Sigmoid colon (tissue), 7 donors: ENCODE data around the gene CYP26B1. TPM values are rescaled to one million over a fixed set of nuclear protein-coding genes. Genes with fewer than 3 reads are reported as not detected.

Source experiments
- DNase-seq: peaks from one replicate; pipeline ENCODE4 v3.0.0-alpha.2; 2019
- H3K27ac ChIP-seq, 4 donors: fragments of 200-600 bp; sonication (generic); one replicate each; pipeline ENCODE4 v1.5.1; 2016 to 2019; ENCODE audit warnings: mild to moderate bottlenecking in 1 of 4
- H3K27me3 ChIP-seq, 3 donors: fragments of 200-600 bp; sonication (generic); one replicate each; pipeline ENCODE4 v1.5.1; 2019; ENCODE audit warnings: mild to moderate bottlenecking in 1 of 3
- H3K36me3 ChIP-seq, 4 donors: fragments of 200-600 bp; sonication (generic); one replicate each; pipeline ENCODE4 v1.5.1; 2016 to 2019
- H3K4me1 ChIP-seq, 4 donors: fragments of 200-600 bp; sonication (generic); one replicate each; pipeline ENCODE4 v1.5.1; 2017 to 2019
- H3K4me3 ChIP-seq, 4 donors: fragments of 200-600 bp; sonication (generic); one replicate each; pipeline ENCODE4 v1.5.1; 2017 to 2019; ENCODE audit warnings: mild to moderate bottlenecking in 2 of 4, moderate library complexity in 1 of 4
- H3K9me3 ChIP-seq, 4 donors: fragments of 200-600 bp in 3 of 4; sonication (generic) in 3 of 4; one replicate each; pipeline versions ENCODE4 v1.5.1 to v1.6.1; 2013 to 2019
- CTCF ChIP-seq, 4 experiments: fragments of 450-650 bp in 3 of 4; fragments of 200-600 bp in 1 of 4; IDR thresholded peaks; one replicate each; pipeline ENCODE4 v1.5.1; 2016 to 2019; ENCODE audit warnings: antibody characterized with exemption in 4 of 4, mild to moderate bottlenecking in 3 of 4, moderate library complexity in 2 of 4
- EP300 ChIP-seq, 4 donors: sonication (generic); formaldehyde crosslinking; IDR thresholded peaks; one replicate each; pipeline ENCODE4 v1.6.1; 2017; ENCODE audit warnings: antibody characterized with exemption in 4 of 4
- POLR2A ChIP-seq, 2 donors: fragments of 450-650 bp; IDR thresholded peaks; one replicate each; pipeline ENCODE4 v1.6.1; 2016; ENCODE audit warnings: antibody characterized with exemption in 2 of 2, mild to moderate bottlenecking in 2 of 2, moderate library complexity in 2 of 2
- POLR2AphosphoS5 ChIP-seq, 4 donors: sonication (generic); formaldehyde crosslinking; IDR thresholded peaks; one replicate each; pipeline ENCODE4 v1.6.1; 2017; ENCODE audit warnings: antibody characterized with exemption in 4 of 4
- WGBS, 2 donors: extraction: QIAGEN DNeasy Blood & Tissue Kit; methylation state at CpG; one replicate each; pipeline ENCODE4 v1.1.7; 2013; 5-methylcytosine and 5-hydroxymethylcytosine counted together
- intact Hi-C: fragments of 100-400 bp; cut with DNase I; formaldehyde crosslinking; loops from one replicate; pipeline ENCODE4 v1.15.1; 2023
- polyA plus RNA-seq, 3 donors: library from polyadenylated mRNA; stranded (reverse); fragments of 200-250 nt; gene quantifications; one replicate each; pipeline ENCODE4 v1.2.3, GENCODE V29; 2013
- total RNA-seq, 4 donors: library from RNA; depleted of rRNA; stranded (reverse); fragments of >200 nt; gene quantifications; one replicate each; pipeline ENCODE4 v1.1.0, GENCODE V29; 2016
- donor health status: healthy with polysubstance abuse.
- donor health status: Bipolar disorder and iron deficiency.
- donor health status: healthy.

Gene CYP26B1
- total and polyA plus RNA-seq, 7 donors = 0.46 to 5.0 (median 2.5) TPM

- WGBS, 2 donors = 1% methylated on average over 63 of the region's 63 CpGs
- intact Hi-C loops = loop anchor here (5.0 kb wide), 1 partner anchor 527 kb away; no protein-coding TSS in a partner anchor
- Histone ChIP-seq H3K4me1 (peaks cover 0 to 67% (median 67%) of the 10 kb centered on the region in 4 donors), H3K27ac (peak overlapping the region; percentile 20 to 58 (median 30)), H3K9me3 (no peaks in the 10 kb centered on the region), H3K36me3 (no peaks in the 10 kb centered on the region), H3K27me3 (peaks cover 33 to 71% (median 48%) of the 10 kb centered on the region in 3 donors), H3K4me3 (peak overlapping the region; percentile 32 to 55 (median 44))
- TF ChIP-seq EP300 (IDR thresholded peaks at IDR 0.05) (no peak), POLR2A (IDR thresholded peaks at IDR 0.05) (no peak), POLR2AphosphoS5 (IDR thresholded peaks at IDR 0.05) (no peak), CTCF (IDR thresholded peaks at IDR 0.05) (no peak)
- peak; percentile 76 for DNase-seq
These were observed 2.9 kb downstream of the CYP26B1 start for GRCh38 chr2:72144632-72145288.

GRCh38 chr2:72144274-72144631, 3.4 kb downstream of the CYP26B1 start:
- DNase-seq = peak; percentile 65
- Histone ChIP-seq H3K4me3 (peak overlapping the region; percentile 32 to 55 (median 44)), H3K27me3 (peaks cover 28 to 66% (median 43%) of the 10 kb centered on the region in 3 donors), H3K9me3 (no peaks in the 10 kb centered on the region), H3K36me3 (no peaks in the 10 kb centered on the region), H3K27ac (peak overlapping the region; percentile 20 to 58 (median 30)), H3K4me1 (peaks cover 0 to 62% (median 62%) of the 10 kb centered on the region in 4 donors)
- TF ChIP-seq POLR2AphosphoS5 (IDR thresholded peaks at IDR 0.05) (no peak), EP300 (IDR thresholded peaks at IDR 0.05) (no peak), CTCF (IDR thresholded peaks at IDR 0.05) (no peak), POLR2A (IDR thresholded peaks at IDR 0.05) (no peak)
- intact Hi-C loops = no loop called here
- 2 to 4% methylated on average over 23 of the region's 23 CpGs for WGBS, 2 donors

GRCh38 chr2:72143441-72144273, 4.0 kb downstream of the CYP26B1 start:
- WGBS, 2 donors = 10 to 14% methylated on average over 65 of the region's 65 CpGs
- H3K9me3 ChIP-seq = no peaks in the 10 kb centered on the region
- peak; percentile 65 for DNase-seq
- no peaks in the 10 kb centered on the region for H3K36me3 ChIP-seq
- no peak for TF ChIP-seq POLR2A (IDR thresholded peaks at IDR 0.05)
- TF ChIP-seq CTCF (IDR thresholded peaks at IDR 0.05) = no peak
- no peak for TF ChIP-seq EP300 (IDR thresholded peaks at IDR 0.05)
- peak in 1 of 4 donors; percentile 19 for TF ChIP-seq POLR2AphosphoS5 (IDR thresholded peaks at IDR 0.05)
- intact Hi-C loops = no loop called here
- peak overlapping the region; percentile 37 to 60 (median 54) for H3K27ac ChIP-seq
- peaks cover 26 to 60% (median 40%) of the 10 kb centered on the region in 3 donors for H3K27me3 ChIP-seq
- H3K4me1 ChIP-seq = peaks cover 0 to 59% (median 58%) of the 10 kb centered on the region in 4 donors
- H3K4me3 ChIP-seq = peak overlapping the region; percentile 7 to 55 (median 37)

GRCh38 chr2:72142570-72143440, 4.9 kb downstream of the CYP26B1 start:
- TF ChIP-seq CTCF (IDR thresholded peaks at IDR 0.05) = no peak
- TF ChIP-seq POLR2AphosphoS5 (IDR thresholded peaks at IDR 0.05) = peak in 3 of 4 donors; percentile 43 to 79 (median 54)
- TF ChIP-seq POLR2A (IDR thresholded peaks at IDR 0.05) = no peak
- TF ChIP-seq EP300 (IDR thresholded peaks at IDR 0.05) = peak in 1 of 4 donors; percentile 24
- intact Hi-C loops = no loop called here
- Histone ChIP-seq H3K27ac (peak overlapping the region; percentile 37 to 60 (median 54)), H3K27me3 (peaks cover 22 to 53% (median 36%) of the 10 kb centered on the region in 3 donors), H3K4me3 (peak overlapping the region; percentile 7 to 55 (median 37)), H3K36me3 (no peaks in the 10 kb centered on the region), H3K9me3 (no peaks in the 10 kb centered on the region), H3K4me1 (peaks cover 0 to 55% (median 53%) of the 10 kb centered on the region in 4 donors)
- WGBS, 2 donors = 14 to 22% methylated on average over 50 of the region's 50 CpGs
- peak; percentile 92 for DNase-seq
